ENCODE measurements around the gene KNG1.
"Not testable (repeated sequence)": the region's sequence is repeated elsewhere in the genome, so short reads cannot be mapped to it uniquely, and the experiment has no call there.

Gene KNG1

GRCh38 chr3:186687120-186687651, 30.0 kb upstream of the KNG1 start:
- no peak overlapping the region for H3K27ac ChIP-seq (ENCODE audit: low read depth, low read length)
- no peaks in the 10 kb centered on the region for H3K36me3 ChIP-seq (ENCODE audit: control insufficient read depth, insufficient read depth, low read length)
- H3K27me3 ChIP-seq (ENCODE audit: control insufficient read depth, insufficient read depth, low read length) = no peaks in the 10 kb centered on the region
- H3K4me1 ChIP-seq (ENCODE audit: control insufficient read depth, insufficient read depth, low read length) = no peaks in the 10 kb centered on the region
- no peak overlapping the region for H3K4me3 ChIP-seq (ENCODE audit: low read depth, low read length)
- H3K9me3 ChIP-seq (ENCODE audit: control insufficient read depth, insufficient read depth, low read depth, low read length) = peaks cover 19% of the 10 kb centered on the region
- no peak overlapping the region for H3K9ac ChIP-seq (ENCODE audit: low read length)

- H3K27me3 ChIP-seq (ENCODE audit: control insufficient read depth, insufficient read depth, low read length); H3K36me3 ChIP-seq (ENCODE audit: control insufficient read depth, insufficient read depth, low read length); H3K27ac ChIP-seq (ENCODE audit: low read depth, low read length); H3K4me1 ChIP-seq (ENCODE audit: control insufficient read depth, insufficient read depth, low read length); H3K4me3 ChIP-seq (ENCODE audit: low read depth, low read length); H3K9ac ChIP-seq (ENCODE audit: low read length): not testable (repeated sequence)
- H3K9me3 ChIP-seq (ENCODE audit: control insufficient read depth, insufficient read depth, low read depth, low read length) = peaks cover 11% of the 10 kb centered on the region
These were observed 26.9 kb upstream of the KNG1 start for GRCh38 chr3:186690304-186690703.

- H3K27me3 ChIP-seq (ENCODE audit: control insufficient read depth, insufficient read depth, low read length) = no peaks in the 10 kb centered on the region
- 0 out of 2 replicates have a peak, but pooled peaks cover 3% of the 10 kb centered on the region for H3K4me1 ChIP-seq (ENCODE audit: control insufficient read depth, insufficient read depth, low read length)
- no peaks in the 10 kb centered on the region for H3K36me3 ChIP-seq (ENCODE audit: control insufficient read depth, insufficient read depth, low read length)
- no peak overlapping the region for H3K27ac ChIP-seq (ENCODE audit: low read depth, low read length)
- H3K4me3 ChIP-seq (ENCODE audit: low read depth, low read length) = no peak overlapping the region
- H3K9ac ChIP-seq (ENCODE audit: low read length) = no peak overlapping the region
- no peaks in the 10 kb centered on the region for H3K9me3 ChIP-seq (ENCODE audit: control insufficient read depth, insufficient read depth, low read depth, low read length)
These were observed 25.5 kb upstream of the KNG1 start for GRCh38 chr3:186691676-186692075.

DNA sequence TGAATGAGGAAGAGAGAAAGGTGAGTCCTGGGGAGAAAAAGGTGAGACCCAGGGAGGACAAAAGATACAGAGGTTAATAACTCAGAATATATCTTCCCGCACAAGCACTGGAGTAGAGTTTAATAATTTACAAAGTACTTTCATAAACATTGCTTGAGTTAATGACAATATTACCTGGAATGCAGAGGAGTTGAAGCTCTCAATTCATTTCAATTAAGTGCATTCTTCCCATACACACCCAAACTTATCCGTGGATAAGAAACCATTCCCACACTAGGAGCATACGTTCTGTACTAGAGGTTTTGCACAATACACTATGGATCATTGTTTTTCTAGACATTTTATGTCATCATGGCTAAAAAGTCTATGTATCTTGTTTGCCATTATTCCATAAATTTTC, 23.3 kb upstream of the KNG1 start:
- H3K9me3 ChIP-seq (ENCODE audit: control insufficient read depth, insufficient read depth, low read depth, low read length) = no peaks in the 10 kb centered on the region

GRCh38 chr3:186694288-186695032, 22.7 kb upstream of the KNG1 start:
- H3K4me3 ChIP-seq (ENCODE audit: low read depth, low read length) = no peak overlapping the region
- no peaks in the 10 kb centered on the region for H3K27me3 ChIP-seq (ENCODE audit: control insufficient read depth, insufficient read depth, low read length)
- no peaks in the 10 kb centered on the region for H3K36me3 ChIP-seq (ENCODE audit: control insufficient read depth, insufficient read depth, low read length)
- 0 out of 2 replicates have a peak, but pooled peaks cover 3% of the 10 kb centered on the region for H3K4me1 ChIP-seq (ENCODE audit: control insufficient read depth, insufficient read depth, low read length)
- no peak overlapping the region for H3K9ac ChIP-seq (ENCODE audit: low read length)
- no peak overlapping the region for H3K27ac ChIP-seq (ENCODE audit: low read depth, low read length)
- no peaks in the 10 kb centered on the region for H3K9me3 ChIP-seq (ENCODE audit: control insufficient read depth, insufficient read depth, low read depth, low read length)

More for the DNA sequence above, 23.3 kb upstream of the KNG1 start:
- Histone ChIP-seq H3K4me3 (ENCODE audit: low read depth, low read length) (no peak overlapping the region), H3K9ac (ENCODE audit: low read length) (no peak overlapping the region), H3K36me3 (ENCODE audit: control insufficient read depth, insufficient read depth, low read length) (no peaks in the 10 kb centered on the region), H3K27ac (ENCODE audit: low read depth, low read length) (no peak overlapping the region), H3K4me1 (ENCODE audit: control insufficient read depth, insufficient read depth, low read length) (0 out of 2 replicates have a peak, but pooled peaks cover 3% of the 10 kb centered on the region), H3K27me3 (ENCODE audit: control insufficient read depth, insufficient read depth, low read length) (no peaks in the 10 kb centered on the region)

DNA sequence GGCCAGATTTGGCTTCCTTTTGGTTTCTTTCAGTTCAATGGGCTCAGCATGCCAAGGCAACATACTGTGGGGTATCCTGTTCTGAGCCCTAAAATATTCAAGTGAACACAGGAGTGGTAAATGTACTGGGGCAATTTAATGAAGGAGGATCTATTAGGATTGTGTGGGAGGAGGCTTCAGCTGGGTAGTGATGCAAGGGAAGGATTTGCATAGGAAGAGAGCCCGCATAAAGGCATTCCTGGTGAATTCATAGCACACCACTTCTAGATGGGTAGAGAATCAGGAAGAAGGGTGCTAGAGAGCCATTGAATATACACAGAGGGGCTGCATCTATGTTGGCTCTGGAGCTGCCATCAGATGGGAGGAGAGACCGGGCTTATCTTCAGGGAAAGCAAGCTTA, 20.6 kb upstream of the KNG1 start:
- no peak overlapping the region for H3K27ac ChIP-seq (ENCODE audit: low read depth, low read length)
- 0 out of 2 replicates have a peak, but pooled peaks cover 3% of the 10 kb centered on the region for H3K4me1 ChIP-seq (ENCODE audit: control insufficient read depth, insufficient read depth, low read length)
- no peaks in the 10 kb centered on the region for H3K36me3 ChIP-seq (ENCODE audit: control insufficient read depth, insufficient read depth, low read length)
- H3K9me3 ChIP-seq (ENCODE audit: control insufficient read depth, insufficient read depth, low read depth, low read length) = no peaks in the 10 kb centered on the region
- no peak overlapping the region for H3K9ac ChIP-seq (ENCODE audit: low read length)
- H3K4me3 ChIP-seq (ENCODE audit: low read depth, low read length) = no peak overlapping the region
- H3K27me3 ChIP-seq (ENCODE audit: control insufficient read depth, insufficient read depth, low read length) = no peaks in the 10 kb centered on the region

DNA sequence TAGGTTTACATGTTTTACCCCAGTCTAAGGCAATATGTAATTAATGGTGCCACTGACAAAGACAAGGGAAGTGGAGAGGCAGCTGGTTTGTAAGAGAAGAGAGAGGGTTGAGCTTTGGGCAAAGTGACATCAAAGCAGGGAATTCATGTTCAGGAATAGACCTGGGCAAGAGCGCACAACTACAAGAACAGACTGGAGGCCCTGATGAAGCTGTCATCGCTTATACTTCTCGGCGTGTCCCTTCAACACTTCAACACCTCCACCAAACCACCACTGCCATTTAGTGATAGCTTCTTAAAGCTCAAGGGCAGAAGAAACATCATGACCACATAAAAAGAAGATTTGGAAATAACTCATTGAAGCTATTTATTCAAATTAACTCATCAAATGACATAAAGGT, 19.6 kb upstream of the KNG1 start:
- no peak overlapping the region for H3K9ac ChIP-seq (ENCODE audit: low read length)
- H3K9me3 ChIP-seq (ENCODE audit: control insufficient read depth, insufficient read depth, low read depth, low read length) = no peaks in the 10 kb centered on the region
- no peaks in the 10 kb centered on the region for H3K27me3 ChIP-seq (ENCODE audit: control insufficient read depth, insufficient read depth, low read length)
- no peak overlapping the region for H3K4me3 ChIP-seq (ENCODE audit: low read depth, low read length)
- H3K4me1 ChIP-seq (ENCODE audit: control insufficient read depth, insufficient read depth, low read length) = 0 out of 2 replicates have a peak, but pooled peaks cover 3% of the 10 kb centered on the region
- H3K36me3 ChIP-seq (ENCODE audit: control insufficient read depth, insufficient read depth, low read length) = no peaks in the 10 kb centered on the region
- H3K27ac ChIP-seq (ENCODE audit: low read depth, low read length) = no peak overlapping the region

GRCh38 chr3:186700267-186700666, 16.9 kb upstream of the KNG1 start:
- Histone ChIP-seq H3K9ac (ENCODE audit: low read length) (no peak overlapping the region), H3K27me3 (ENCODE audit: control insufficient read depth, insufficient read depth, low read length) (no peaks in the 10 kb centered on the region), H3K36me3 (ENCODE audit: control insufficient read depth, insufficient read depth, low read length) (no peaks in the 10 kb centered on the region), H3K4me3 (ENCODE audit: low read depth, low read length) (no peak overlapping the region), H3K9me3 (ENCODE audit: control insufficient read depth, insufficient read depth, low read depth, low read length) (no peaks in the 10 kb centered on the region), H3K4me1 (ENCODE audit: control insufficient read depth, insufficient read depth, low read length) (no peaks in the 10 kb centered on the region), H3K27ac (ENCODE audit: low read depth, low read length) (no peak overlapping the region)

GRCh38 chr3:186702451-186702850, 14.7 kb upstream of the KNG1 start:
- H3K9me3 ChIP-seq (ENCODE audit: control insufficient read depth, insufficient read depth, low read depth, low read length); H3K27ac ChIP-seq (ENCODE audit: low read depth, low read length); H3K27me3 ChIP-seq (ENCODE audit: control insufficient read depth, insufficient read depth, low read length); H3K36me3 ChIP-seq (ENCODE audit: control insufficient read depth, insufficient read depth, low read length); H3K4me1 ChIP-seq (ENCODE audit: control insufficient read depth, insufficient read depth, low read length); H3K4me3 ChIP-seq (ENCODE audit: low read depth, low read length); H3K9ac ChIP-seq (ENCODE audit: low read length): not testable (repeated sequence)

DNA sequence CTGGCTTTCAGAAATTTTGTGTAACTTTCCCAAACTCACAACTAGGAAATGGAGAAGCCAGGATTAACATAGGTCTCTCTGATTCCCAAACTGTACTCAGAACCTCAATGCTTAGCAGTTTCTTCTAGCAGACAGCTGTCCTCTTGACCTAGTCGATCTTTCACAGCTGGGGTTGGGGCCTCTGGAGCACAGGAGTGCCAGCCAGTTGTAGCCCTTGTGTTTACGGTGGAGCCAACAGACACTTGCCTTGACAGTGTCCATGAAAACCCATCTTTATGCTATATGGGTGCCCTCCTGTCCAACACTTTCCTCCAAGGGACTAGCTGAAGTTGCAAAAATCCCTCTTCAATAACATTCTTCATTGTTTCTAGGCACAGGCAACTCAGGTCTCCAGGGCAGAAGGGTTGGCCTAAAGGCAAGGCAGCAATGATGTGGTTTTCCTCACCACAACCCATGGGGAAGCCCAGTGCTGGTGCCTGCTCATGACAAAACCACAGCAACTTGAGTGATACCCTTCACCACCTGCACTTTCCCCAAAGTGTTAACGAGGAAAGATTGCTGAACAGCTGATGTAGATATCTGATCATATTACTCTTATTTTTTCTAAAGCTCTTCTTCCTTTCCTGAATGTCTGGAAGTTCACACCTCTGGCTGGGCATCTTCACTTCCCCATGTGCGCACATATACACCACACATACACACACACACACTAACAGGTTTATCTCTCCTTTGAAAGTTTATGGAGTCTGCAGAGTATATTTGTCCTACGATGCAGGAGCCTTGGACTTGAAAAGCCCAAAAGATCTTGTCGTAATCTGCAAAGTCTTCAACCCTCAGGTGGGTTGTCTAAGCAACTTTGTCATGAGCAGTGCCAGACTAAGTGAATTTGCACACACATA, 11.0 kb upstream of the KNG1 start:
- H3K4me1 ChIP-seq (ENCODE audit: control insufficient read depth, insufficient read depth, low read length) = peaks cover 5% of the 10 kb centered on the region
- H3K36me3 ChIP-seq (ENCODE audit: control insufficient read depth, insufficient read depth, low read length) = no peaks in the 10 kb centered on the region
- no peaks in the 10 kb centered on the region for H3K9me3 ChIP-seq (ENCODE audit: control insufficient read depth, insufficient read depth, low read depth, low read length)
- H3K9ac ChIP-seq (ENCODE audit: low read length) = no peak overlapping the region
- H3K27me3 ChIP-seq (ENCODE audit: control insufficient read depth, insufficient read depth, low read length) = no peaks in the 10 kb centered on the region
- no peak overlapping the region for H3K4me3 ChIP-seq (ENCODE audit: low read depth, low read length)
- H3K27ac ChIP-seq (ENCODE audit: low read depth, low read length) = no peak overlapping the region
